GM12801 (cell line): ENCODE measurements around the gene RDH16.

Experiments
- TF ChIP-seq, protein P1 (sequence below): IDR thresholded peaks from one replicate; pipeline ENCODE4 v1.5.1; 2011; ENCODE audit warnings: control low read depth; ENCODE audit not compliant: insufficient read length; ENCODE audit errors: extremely low read depth

Gene RDH16

DNA sequence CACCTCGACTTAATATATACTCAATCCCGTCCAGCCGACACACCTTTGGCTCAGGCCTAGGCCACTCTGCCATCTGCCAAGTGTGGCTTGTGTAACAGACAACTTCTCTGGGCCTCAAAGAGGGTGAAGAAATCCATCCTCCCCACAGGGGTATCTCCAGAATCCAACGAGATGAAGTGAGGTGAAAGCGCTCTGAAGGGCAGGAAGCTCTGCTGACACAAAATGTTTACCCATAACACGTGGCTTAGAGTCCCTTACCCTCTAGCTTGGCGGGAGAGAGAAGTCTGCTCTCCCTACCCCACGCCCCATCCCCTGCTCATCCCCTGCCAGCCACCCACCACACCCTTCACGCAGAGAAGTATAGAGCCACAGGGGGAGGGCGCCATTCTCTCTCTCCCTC lies 35.9 kb upstream of the RDH16 start:
- TF ChIP-seq, protein P1, sequence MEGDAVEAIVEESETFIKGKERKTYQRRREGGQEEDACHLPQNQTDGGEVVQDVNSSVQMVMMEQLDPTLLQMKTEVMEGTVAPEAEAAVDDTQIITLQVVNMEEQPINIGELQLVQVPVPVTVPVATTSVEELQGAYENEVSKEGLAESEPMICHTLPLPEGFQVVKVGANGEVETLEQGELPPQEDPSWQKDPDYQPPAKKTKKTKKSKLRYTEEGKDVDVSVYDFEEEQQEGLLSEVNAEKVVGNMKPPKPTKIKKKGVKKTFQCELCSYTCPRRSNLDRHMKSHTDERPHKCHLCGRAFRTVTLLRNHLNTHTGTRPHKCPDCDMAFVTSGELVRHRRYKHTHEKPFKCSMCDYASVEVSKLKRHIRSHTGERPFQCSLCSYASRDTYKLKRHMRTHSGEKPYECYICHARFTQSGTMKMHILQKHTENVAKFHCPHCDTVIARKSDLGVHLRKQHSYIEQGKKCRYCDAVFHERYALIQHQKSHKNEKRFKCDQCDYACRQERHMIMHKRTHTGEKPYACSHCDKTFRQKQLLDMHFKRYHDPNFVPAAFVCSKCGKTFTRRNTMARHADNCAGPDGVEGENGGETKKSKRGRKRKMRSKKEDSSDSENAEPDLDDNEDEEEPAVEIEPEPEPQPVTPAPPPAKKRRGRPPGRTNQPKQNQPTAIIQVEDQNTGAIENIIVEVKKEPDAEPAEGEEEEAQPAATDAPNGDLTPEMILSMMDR, result no peak

DNA sequence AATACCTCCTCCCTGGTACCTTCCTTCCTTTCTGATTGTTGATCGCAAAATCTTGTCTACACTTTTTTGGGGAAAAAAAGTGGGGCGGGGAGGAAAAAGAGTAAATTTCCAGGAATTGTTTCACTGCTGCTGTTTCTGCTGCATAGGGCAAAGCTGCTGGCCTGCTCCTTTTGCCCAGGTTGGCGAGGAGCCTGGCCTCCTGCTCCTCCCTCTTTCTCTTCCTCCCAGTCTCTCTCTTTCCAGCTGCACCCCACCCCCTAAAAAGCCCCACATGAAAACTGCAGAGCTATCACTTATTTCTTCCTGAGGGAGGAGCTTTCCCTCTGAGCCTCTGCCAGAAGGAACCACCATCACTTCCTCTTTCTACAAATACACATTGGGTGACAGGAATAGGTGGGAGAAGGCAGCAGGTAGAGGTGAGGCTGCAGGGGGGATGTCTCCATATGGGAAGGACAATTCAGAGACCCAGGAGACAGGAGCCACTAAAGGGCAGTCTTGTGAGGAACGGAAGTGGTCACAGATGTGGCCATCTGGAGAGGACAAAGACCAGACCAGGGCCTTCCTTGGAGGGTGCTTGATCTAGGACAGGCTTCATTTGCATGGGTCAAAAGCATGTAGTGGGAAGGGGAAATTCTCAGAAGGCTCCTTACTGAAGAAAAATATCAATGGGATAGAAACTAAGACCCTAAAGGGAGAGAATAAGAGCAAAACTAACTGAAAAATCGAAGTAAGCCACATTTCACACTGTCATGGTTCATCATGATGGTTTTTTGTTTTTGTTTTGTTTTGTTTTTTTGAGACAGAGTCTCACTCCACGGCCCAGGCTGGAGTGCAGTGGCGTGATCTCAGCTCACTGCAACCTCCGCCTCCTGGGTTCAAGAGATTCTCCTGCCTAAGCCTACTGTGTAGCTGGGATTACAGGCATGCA lies 34.2 kb upstream of the RDH16 start:
- TF ChIP-seq, protein P1, result no peak

DNA sequence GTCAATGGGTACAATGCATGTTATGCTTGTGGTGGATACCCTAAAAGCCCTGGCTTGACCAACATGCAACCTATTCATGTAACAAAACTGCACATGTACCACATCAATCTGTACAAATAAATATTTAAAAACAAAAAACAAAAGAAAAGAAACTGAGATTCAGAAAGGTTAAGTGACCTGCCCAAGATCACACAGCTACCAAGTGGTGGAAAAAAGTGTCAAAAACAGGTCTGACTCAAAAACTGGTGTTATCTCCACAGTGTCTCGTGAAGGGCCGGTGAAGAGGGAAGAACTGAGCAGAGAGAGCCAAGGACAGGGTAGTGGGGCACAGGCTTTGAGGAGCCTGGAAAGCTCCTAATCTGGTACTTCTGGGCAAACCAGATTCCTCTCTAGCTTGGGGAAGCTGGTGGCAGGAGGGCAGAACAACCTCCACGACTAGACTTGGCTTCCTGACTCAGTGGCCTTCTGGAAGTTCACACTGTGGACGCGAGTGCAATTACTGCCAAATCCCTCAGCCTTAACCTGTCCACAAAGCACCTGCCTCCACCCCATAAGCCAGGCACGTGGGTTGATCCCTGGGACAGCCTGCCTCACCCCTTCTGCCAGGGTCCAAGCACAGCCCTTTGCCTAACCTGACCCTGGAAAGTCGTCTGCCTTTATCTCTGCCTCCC lies 33.4 kb upstream of the RDH16 start:
- TF ChIP-seq, protein P1, result no peak

DNA sequence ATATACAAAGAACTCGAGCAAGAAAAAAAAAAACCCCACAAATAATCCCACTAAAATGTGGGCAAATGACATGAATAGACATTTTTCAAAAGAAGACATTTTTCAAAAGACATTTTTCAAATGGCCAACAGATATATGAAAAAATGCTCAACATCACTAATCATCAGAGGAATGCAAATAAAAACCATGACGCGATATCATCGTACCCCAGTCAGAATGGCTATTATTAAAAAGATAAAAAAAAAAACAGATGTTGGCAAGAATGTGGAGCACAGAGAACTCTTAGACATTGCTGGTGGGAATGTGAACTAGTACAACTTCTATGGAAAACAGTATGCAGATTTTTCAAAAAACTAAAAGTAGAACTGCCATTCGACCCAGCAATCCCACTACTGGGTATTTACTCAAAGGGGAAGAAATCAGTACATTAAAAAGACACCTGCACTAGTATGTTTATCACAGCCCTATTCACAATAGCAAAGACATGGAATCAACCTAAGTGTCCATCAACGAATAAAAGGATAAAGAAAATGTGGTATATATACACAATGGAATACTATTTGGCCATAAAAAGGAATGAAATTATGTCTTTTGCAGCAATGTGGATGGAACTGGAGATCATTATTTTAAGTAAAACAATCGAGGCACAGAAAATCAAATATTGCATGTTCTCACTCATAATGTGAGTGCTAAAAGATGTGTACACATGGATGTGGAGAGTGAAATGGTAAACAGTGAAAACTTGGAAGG lies 32.6 kb upstream of the RDH16 start:
- TF ChIP-seq, protein P1, result no peak

DNA sequence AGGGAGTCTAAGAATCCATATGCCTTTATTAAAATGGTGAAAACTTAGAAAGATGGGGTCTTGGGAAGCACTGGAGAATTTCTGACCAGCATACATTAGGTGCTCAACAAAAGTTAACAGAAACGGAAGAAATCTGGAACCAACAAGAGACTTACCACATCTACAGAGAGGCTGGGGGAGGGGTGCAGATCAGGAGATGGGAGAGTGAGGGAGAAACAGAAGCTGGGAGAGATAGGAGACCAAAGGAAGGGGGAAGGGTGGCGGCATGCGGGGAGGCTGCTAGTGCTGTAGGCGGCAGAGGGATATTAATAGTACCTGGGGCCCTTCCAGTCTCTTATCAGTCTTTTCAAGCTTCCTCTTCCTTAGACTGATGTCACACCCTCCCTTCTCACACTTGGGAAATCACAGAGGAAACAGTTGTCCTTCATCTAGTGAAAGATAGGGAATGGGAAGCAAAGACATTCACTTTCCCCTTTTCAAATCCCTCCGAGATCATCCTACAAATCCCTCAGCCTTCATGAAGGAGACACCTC lies 30.9 kb upstream of the RDH16 start:
- TF ChIP-seq, protein P1, result no peak

DNA sequence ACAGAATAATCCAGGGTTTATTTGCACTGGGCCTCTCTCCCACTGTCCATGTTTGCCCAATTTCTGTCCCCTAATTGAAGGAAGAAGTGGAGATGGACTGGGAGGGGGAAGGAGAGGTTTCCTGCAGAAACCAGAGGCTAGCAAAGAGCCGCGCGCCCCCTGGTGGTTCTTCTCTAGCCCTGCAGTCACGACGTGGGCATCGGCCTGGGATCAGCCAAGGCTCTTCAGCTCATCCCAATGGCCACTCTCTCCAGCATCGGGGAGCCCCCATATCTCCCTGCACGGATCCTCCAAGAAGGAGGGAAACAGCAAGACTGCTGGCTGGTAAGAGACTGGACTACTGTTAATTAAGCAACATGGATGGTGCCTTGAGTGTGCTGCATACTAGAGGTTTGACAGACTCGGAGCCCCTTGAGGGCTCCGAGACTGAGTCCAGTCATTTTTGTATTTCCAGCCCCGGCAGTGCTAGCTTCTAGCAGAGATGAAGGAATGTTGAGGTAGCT lies 30.2 kb upstream of the RDH16 start:
- TF ChIP-seq, protein P1, result no peak
